Progenitor cell of endocrine pancreas (in vitro differentiated cells): Measurements from ENCODE around the gene SORT1. TPM values are rescaled to one million over a fixed set of nuclear protein-coding genes. Genes with fewer than 3 reads are reported as not detected.
A peak's percentile ranks its signal among the peaks of the same experiment; 100 is the strongest.
"Not testable (repeated sequence)": the region's sequence is repeated elsewhere in the genome, so short reads cannot be mapped to it uniquely, and the experiment has no call there.

Experiments
- DNase-seq: peaks from one replicate; pipeline ENCODE4 v3.0.0; 2021; ENCODE audit warnings: low spot score; ENCODE audit not compliant: unreplicated experiment
- H3K27ac Mint-ChIP-seq: 2 replicates; pipeline ENCODE4 v1.8.0; 2021; ENCODE audit warnings: mild to moderate bottlenecking, moderate library complexity, mixed read lengths
- H3K27me3 Mint-ChIP-seq: 2 replicates; pipeline ENCODE4 v1.8.0; 2021; ENCODE audit warnings: mixed read lengths
- H3K36me3 Mint-ChIP-seq: 2 replicates; pipeline ENCODE4 v1.8.0; 2022; ENCODE audit warnings: mixed read lengths; ENCODE audit not compliant: insufficient read depth
- H3K4me1 Mint-ChIP-seq: 2 replicates; pipeline ENCODE4 v1.8.0; 2021; ENCODE audit warnings: low read depth, mixed read lengths
- H3K4me3 Mint-ChIP-seq: 2 replicates; pipeline ENCODE4 v1.8.0; 2021; ENCODE audit warnings: low read depth, mild to moderate bottlenecking, moderate library complexity, mixed read lengths
- H3K9me3 Mint-ChIP-seq: 2 replicates; pipeline ENCODE4 v1.8.0; 2021; ENCODE audit warnings: low read depth, mixed read lengths
- CTCF ChIP-seq: fragments of 200-600 bp; sonication (generic); IDR thresholded peaks from one replicate; pipeline ENCODE4 v1.5.0; 2021; ENCODE audit warnings: antibody characterized with exemption, mild to moderate bottlenecking; ENCODE audit not compliant: unreplicated experiment
- total RNA-seq: library from RNA; stranded (reverse); gene quantifications from 2 replicates; pipeline ENCODE4 v1.2.1, GENCODE V29; 2021

Gene SORT1
- total RNA-seq, 1 donor from 2014 or later = 110 TPM

DNA sequence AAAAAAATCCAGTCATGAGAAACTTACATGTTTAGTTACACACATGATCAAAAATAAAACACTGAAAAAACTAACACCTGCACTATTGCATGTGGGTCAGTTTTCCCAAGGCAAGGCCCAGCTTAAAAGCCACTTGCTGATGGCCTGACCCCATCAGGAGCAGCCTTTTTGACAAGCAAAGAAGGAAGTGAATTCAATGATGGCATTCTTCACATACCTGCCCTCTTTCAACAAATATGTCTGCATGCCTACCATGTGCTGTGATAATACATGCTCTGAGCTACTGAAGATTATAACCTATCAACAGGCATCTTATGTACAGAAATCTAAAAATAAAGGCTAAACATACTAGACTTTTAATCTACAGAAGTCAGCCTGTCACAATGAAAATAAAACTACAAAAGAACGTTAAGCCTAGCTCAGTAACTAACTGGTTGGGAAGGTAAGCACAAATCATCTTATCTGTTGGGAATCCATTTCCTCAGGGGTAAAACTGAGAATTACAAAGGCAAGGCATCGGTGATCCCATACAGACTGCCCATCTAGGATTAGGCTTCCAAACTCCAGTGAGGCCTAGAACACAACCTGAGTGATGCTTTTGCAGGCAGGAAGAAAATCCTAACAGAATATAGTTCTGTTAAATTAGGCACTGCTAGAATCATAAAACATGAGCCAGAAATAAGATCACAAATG is 14.5 kb downstream of the SORT1 start:
- H3K27ac Mint-ChIP-seq = peak overlapping the region; percentile 91
- no peak for DNase-seq
- no peaks in the 10 kb centered on the region for H3K9me3 Mint-ChIP-seq
- H3K36me3 Mint-ChIP-seq = no peaks in the 10 kb centered on the region
- H3K4me3 Mint-ChIP-seq = no peak overlapping the region
- peaks cover 16% of the 10 kb centered on the region for H3K4me1 Mint-ChIP-seq
- no peaks in the 10 kb centered on the region for H3K27me3 Mint-ChIP-seq
- no peak for TF ChIP-seq CTCF

DNA sequence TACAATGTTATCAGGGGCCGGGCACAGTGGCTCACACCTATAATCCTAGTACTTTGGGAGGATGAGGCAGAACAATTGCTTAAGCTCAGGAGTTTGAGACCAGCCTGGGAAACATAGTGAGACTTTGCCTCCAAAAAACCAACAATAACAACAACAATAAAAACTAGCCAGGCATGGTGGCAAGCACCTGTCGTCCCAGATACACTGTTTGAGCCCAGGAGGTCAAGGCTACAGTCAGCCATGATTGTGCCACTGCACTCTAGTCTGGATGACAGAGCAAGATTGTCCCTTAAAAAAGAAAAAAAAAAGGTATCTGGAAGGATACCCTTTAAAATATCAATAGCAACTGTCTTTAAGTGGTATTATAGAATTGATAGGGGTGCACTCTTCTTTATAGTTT is 16.1 kb downstream of the SORT1 start:
- H3K4me3 Mint-ChIP-seq = no peak overlapping the region
- no peak for TF ChIP-seq CTCF
- no peaks in the 10 kb centered on the region for H3K36me3 Mint-ChIP-seq
- H3K27me3 Mint-ChIP-seq = no peaks in the 10 kb centered on the region
- H3K27ac Mint-ChIP-seq = no peak overlapping the region
- no peak for DNase-seq
- H3K9me3 Mint-ChIP-seq = no peaks in the 10 kb centered on the region
- H3K4me1 Mint-ChIP-seq = peaks cover 16% of the 10 kb centered on the region

- Mint-ChIP-seq H3K36me3 (peaks cover 5% of the 10 kb centered on the region), H3K27me3 (no peaks in the 10 kb centered on the region), H3K27ac (peak overlapping the region; percentile 35), H3K9me3 (peaks cover 2% of the 10 kb centered on the region), H3K4me1 (peaks cover 15% of the 10 kb centered on the region), H3K4me3 (no peak overlapping the region)
- DNase-seq = no peak
- TF ChIP-seq CTCF = no peak
These were observed 17.8 kb downstream of the SORT1 start for GRCh38 chr1:109379907-109380306.

DNA sequence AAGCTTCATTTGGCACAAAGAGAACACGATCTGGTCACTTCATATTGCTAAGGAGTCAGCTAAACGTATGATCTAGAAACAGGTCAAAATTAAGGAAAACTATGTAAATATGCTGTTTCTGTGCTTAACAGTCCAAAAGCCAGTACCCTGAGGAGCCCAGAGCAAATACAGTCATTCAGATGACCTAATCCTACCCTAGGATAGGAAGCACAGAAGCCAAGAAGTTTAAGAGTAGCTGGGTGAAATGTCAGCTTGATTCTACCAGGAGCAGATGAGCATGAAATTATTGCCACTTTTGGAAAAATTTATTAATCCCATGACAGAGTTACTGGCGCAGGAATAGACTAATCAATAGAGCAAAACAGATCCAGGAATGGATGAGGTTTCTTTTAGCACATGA is 18.3 kb downstream of the SORT1 start:
- no peak for TF ChIP-seq CTCF
- no peak overlapping the region for H3K4me3 Mint-ChIP-seq
- H3K27me3 Mint-ChIP-seq = no peaks in the 10 kb centered on the region
- H3K36me3 Mint-ChIP-seq = peaks cover 6% of the 10 kb centered on the region
- peaks cover 2% of the 10 kb centered on the region for H3K9me3 Mint-ChIP-seq
- H3K4me1 Mint-ChIP-seq = peaks cover 15% of the 10 kb centered on the region
- DNase-seq = no peak
- no peak overlapping the region for H3K27ac Mint-ChIP-seq

DNA sequence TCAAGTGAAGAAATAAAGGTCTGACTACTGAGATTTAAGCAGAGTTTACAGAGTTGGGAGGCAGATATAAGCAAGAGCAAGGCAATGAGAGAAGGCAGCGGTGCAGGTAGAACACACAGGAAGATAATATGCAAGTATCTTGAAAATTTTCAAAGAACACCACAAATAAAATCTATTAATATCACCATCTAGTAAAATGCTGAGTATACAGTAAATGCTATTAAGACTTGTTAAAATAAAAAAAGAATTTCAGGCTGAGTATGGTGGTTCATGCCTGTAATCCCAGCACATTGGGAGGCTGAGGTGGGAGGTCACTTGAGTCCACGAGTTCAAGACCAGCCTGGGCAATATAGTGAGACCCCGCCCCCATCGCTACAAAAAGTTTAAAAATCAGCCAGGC is 20.0 kb downstream of the SORT1 start:
- peaks cover 2% of the 10 kb centered on the region for H3K9me3 Mint-ChIP-seq
- TF ChIP-seq CTCF = no peak

GRCh38 chr1:109373696-109374095 is 24.0 kb downstream of the SORT1 start:
- H3K9me3 Mint-ChIP-seq, H3K27me3 Mint-ChIP-seq, DNase-seq, H3K4me1 Mint-ChIP-seq, H3K36me3 Mint-ChIP-seq, H3K4me3 Mint-ChIP-seq, H3K27ac Mint-ChIP-seq: not testable (repeated sequence)

More for the DNA sequence above, 20.0 kb downstream of the SORT1 start:
- Mint-ChIP-seq H3K27ac (no peak overlapping the region), H3K4me3 (no peak overlapping the region), H3K36me3 (peaks cover 6% of the 10 kb centered on the region), H3K4me1 (peaks cover 3% of the 10 kb centered on the region), H3K27me3 (no peaks in the 10 kb centered on the region)
- DNase-seq = no peak
